Spinal cord (tissue), 10 donors: Measurements from ENCODE around the gene PSD2. TPM values are rescaled to one million over a fixed set of nuclear protein-coding genes. Genes with fewer than 3 reads are reported as not detected.

Source experiments
- DNase-seq, 6 donors: peaks; one replicate each; pipeline versions ENCODE4 v3.0.0 to v3.0.0-alpha.2; 2013 to 2015; ENCODE audit warnings: low spot score in 6 of 6, low read depth in 4 of 6
- H3K27ac ChIP-seq: one replicate; pipeline ENCODE4 v1.5.1; 2013; ENCODE audit warnings: low read depth, low read length, control low read depth
- H3K27me3 ChIP-seq: one replicate; pipeline ENCODE4 v1.6.1; 2013; ENCODE audit warnings: low read length; ENCODE audit not compliant: control insufficient read depth, insufficient read depth
- H3K36me3 ChIP-seq: one replicate; pipeline ENCODE4 v1.6.1; 2013; ENCODE audit warnings: low read length; ENCODE audit not compliant: control insufficient read depth, insufficient read depth
- H3K4me1 ChIP-seq: one replicate; pipeline ENCODE4 v1.6.1; 2013; ENCODE audit warnings: low read length; ENCODE audit not compliant: control insufficient read depth, insufficient read depth
- H3K4me3 ChIP-seq: one replicate; pipeline ENCODE4 v1.5.1; 2013; ENCODE audit warnings: low read depth, low read length, control low read depth
- H3K9me3 ChIP-seq: one replicate; pipeline ENCODE4 v1.6.1; 2013; ENCODE audit warnings: low read length; ENCODE audit not compliant: control insufficient read depth, insufficient read depth
- WGBS: methylation state at CpG from one replicate; pipeline ENCODE4 v1.1.5; 2013; ENCODE audit warnings: missing lambda C conversion rate; ENCODE audit not compliant: insufficient coverage; 5-methylcytosine and 5-hydroxymethylcytosine counted together
- polyA plus RNA-seq, 2 donors: library from polyadenylated mRNA; unstranded; fragments of 120-200 nt; gene quantifications; one replicate each; pipeline ENCODE4 v1.2.1, GENCODE V29; 2013; ENCODE audit not compliant: insufficient read length in 2 of 2
- total RNA-seq, 2 donors: library from RNA; depleted of rRNA in 1 of 2; stranded (reverse); fragments of 120-200 nt in 1 of 2; fragments of >200 nt in 1 of 2; gene quantifications; one replicate each; pipeline versions ENCODE4 v1.2.3 to v1.2.4, GENCODE V29; 2013 to 2014
- donor health status: healthy.

PSD2 gene
- total and polyA plus RNA-seq, 4 donors = 7.5 to 40.8 (median 28.2) TPM

DNA sequence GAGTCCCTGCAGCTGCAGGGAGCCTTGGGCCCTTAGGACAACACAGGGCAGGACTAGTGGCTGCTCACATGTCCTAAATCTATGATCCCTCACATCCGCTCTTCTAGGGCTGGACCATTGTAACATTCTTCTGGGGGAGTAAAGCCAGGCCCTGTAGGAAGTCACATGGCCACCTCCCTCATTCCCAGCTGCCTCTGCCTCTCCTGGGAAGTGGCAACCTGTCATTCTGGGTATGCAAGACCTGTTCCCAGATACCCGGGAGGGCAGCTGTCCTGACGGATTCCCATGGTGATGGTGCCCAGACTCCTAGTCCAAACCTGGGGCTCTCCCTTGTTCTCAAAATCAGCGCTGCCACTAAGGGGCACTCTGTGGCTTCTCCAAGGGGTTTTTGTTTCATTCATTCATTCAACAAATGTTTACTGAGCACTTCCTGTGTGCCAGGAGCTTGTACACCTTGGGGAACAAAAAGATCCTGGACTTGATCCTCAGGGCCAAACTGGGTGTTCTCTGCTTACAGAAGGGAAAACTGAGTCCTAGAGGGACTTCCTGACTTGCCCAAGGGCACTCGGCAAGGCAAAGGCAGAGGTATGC lies 85.6 kb downstream of the PSD2 start:
- 88% methylated on average over 5 of the region's 5 CpGs for WGBS
- Histone ChIP-seq H3K9me3 (no peaks in the 10 kb centered on the region), H3K4me3 (no peak overlapping the region), H3K27me3 (no peaks in the 10 kb centered on the region), H3K27ac (no peak overlapping the region), H3K36me3 (peaks cover 66% of the 10 kb centered on the region), H3K4me1 (peaks cover 14% of the 10 kb centered on the region)
- DNase-seq = no peak

DNA sequence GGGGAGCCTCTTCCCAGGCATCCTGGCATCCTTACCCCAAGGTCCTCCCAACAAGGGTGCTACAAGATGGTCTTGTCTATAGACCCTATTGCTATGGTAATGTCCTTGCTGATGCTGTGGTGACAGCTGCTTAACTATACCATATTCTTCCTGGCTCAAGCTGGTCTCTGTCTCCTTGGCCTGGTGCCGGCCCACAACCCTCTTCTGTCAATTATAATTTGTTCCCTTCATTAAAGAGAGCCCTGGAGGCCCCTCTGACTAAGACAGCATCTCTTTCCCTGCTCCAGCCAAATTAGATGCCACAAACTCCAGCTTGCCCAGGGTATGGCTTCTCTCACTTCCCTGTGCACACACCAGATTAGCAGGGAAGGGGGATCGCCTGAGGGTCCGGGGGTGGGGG lies 86.7 kb downstream of the PSD2 start:
- peak in 2 of 6 donors; percentile 35 to 68 for DNase-seq
- no peak overlapping the region for H3K27ac ChIP-seq
- WGBS = 22% methylated on average over 1 of the region's 3 CpGs

DNA sequence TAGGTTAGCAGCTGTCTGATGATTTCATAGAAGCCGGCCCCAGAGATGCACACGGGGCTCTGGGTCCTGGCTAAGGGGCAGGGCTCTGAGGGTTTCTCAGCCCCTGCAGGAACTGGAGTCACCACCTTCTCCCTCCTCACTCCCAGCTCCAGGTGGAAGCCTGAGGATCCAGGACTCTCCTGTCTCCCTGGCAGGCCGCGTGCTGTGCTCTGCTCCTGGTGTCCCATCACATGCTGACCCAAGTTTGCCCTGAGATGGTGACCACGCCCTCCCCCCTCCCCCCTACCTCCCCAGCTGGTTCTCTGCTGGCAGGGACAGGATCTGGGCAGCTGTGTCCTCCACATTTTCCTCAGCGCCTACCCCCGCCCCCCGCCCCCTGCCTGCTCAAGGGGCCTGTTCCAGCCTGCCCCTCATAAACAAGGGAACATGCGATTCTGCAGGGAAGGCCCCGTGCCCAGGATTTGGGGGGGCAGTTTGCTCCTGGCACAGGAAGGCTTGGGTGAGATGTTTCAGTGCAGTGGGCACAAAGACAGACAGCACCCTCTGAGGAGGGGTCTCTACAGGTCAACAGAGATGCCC lies 87.4 kb downstream of the PSD2 start:
- Histone ChIP-seq H3K4me3 (no peak overlapping the region), H3K4me1 (peaks cover 14% of the 10 kb centered on the region), H3K9me3 (no peaks in the 10 kb centered on the region), H3K36me3 (peaks cover 62% of the 10 kb centered on the region), H3K27ac (no peak overlapping the region), H3K27me3 (no peaks in the 10 kb centered on the region)
- DNase-seq = peak in 1 of 6 donors; percentile 11
- WGBS = 40% methylated on average over 7 of the region's 10 CpGs

More for the DNA sequence above, 86.7 kb downstream of the PSD2 start:
- no peak overlapping the region for H3K4me3 ChIP-seq
- H3K9me3 ChIP-seq = no peaks in the 10 kb centered on the region
- peaks cover 14% of the 10 kb centered on the region for H3K4me1 ChIP-seq
- H3K27me3 ChIP-seq = no peaks in the 10 kb centered on the region
- peaks cover 67% of the 10 kb centered on the region for H3K36me3 ChIP-seq

DNA sequence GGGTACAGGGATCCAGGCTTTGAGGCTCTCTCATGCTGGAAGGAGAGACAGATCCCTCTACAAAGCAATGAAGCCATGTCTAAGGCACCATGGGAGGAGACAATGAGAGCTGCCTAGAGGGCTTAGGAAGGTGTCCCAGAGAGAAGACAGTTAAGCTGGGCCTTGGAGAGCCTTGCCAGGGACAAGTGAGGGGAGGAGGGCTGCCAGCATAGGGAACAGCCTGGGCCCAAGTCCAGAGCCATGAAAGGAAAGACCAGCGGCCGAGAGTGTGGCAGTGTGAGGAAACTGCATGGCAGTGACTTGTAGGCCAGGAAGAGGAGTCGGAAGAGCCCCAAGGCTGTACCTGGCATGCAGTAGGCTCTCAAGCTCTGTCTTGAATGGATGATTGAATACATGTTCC lies 88.5 kb downstream of the PSD2 start:
- 29% methylated on average over 3 of the region's 3 CpGs for WGBS
- Histone ChIP-seq H3K4me1 (peaks cover 14% of the 10 kb centered on the region), H3K4me3 (no peak overlapping the region), H3K27ac (no peak overlapping the region), H3K27me3 (no peaks in the 10 kb centered on the region), H3K9me3 (no peaks in the 10 kb centered on the region), H3K36me3 (peaks cover 55% of the 10 kb centered on the region)
- peak in 1 of 6 donors; percentile 52 for DNase-seq

DNA sequence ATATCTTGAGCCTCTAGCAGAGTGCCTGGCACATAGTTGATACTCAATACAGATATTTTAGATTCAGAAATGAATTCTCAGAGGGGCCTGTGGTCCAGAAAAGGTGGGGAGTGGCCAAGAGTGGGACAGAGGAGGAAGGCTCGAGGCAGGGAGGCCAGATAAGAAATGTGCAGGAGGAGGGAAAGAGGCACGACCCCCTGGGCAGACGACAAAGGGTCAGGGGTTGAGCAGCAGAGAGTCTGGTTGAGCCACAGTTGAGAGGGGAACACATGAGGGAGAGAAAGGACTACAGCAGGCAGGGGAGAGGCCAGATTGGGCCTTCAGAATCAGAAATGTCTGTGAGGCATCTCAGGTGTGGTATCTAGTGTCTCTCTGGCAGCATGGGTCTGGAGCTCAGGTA lies 89.1 kb downstream of the PSD2 start:
- H3K4me1 ChIP-seq = peaks cover 14% of the 10 kb centered on the region
- no peaks in the 10 kb centered on the region for H3K9me3 ChIP-seq
- no peaks in the 10 kb centered on the region for H3K27me3 ChIP-seq
- H3K36me3 ChIP-seq = peaks cover 54% of the 10 kb centered on the region
- DNase-seq = no peak
- no peak overlapping the region for H3K27ac ChIP-seq
- WGBS = 74% methylated on average over 3 of the region's 3 CpGs
- no peak overlapping the region for H3K4me3 ChIP-seq

DNA sequence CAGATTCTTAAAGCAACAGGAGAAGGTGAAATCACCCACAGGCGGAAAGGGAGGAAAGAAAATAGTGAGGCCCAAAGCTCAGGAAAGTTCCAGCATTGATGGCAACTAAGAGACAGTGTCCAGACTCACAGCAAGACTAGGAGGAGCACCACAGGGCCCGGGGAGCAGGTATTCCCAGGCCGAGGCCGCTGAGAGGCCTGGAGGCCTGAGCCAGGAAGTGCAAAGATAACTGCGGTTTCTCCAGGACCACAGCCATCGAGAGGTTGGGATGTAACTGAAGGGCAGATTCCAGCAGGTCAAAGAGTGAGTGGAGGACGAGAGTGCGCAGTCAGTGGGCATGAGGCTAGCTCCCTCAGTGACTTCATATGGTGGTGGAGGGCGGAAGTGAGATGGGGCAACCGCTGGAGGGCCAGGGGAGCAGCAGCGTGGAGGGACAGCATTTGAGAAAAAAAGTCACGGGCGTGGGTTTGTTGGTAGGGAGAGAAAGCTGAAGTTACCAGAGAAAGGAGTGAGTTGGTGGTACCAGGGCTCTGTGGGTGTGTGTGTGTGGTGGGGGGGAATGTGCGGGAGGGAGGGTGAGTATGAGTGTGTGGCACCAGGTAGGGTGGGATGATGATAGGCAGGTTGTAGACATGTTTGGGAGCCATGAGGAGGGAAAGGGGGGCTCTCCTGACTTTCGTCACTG lies 89.7 kb downstream of the PSD2 start:
- WGBS = 96% methylated on average over 15 of the region's 15 CpGs
- Histone ChIP-seq H3K27ac (no peak overlapping the region), H3K4me1 (peaks cover 14% of the 10 kb centered on the region), H3K36me3 (peaks cover 50% of the 10 kb centered on the region), H3K9me3 (no peaks in the 10 kb centered on the region), H3K4me3 (no peak overlapping the region), H3K27me3 (no peaks in the 10 kb centered on the region)
- no peak for DNase-seq

DNA sequence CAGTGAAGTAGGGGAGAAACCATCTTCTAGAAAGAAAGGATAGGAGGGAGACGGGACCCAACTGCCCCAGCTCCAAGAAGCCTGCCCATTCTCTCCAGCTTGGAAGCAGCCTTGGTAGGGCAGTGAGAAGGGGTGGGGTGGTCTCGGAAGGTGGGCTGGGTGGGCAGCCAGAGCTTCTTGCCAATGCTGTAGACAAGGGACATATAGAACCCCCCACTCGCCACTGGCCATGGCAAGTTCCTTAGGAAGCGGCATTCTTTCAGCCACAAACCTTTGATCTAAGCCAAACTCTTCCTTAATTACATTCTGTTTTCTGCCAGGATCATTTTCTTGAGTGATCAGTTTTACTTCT lies 90.2 kb downstream of the PSD2 start:
- 76% methylated on average over 2 of the region's 4 CpGs for WGBS
- no peak for DNase-seq
- no peaks in the 10 kb centered on the region for H3K27me3 ChIP-seq
- H3K9me3 ChIP-seq = no peaks in the 10 kb centered on the region
- H3K4me1 ChIP-seq = peaks cover 14% of the 10 kb centered on the region
- H3K4me3 ChIP-seq = no peak overlapping the region
- H3K27ac ChIP-seq = no peak overlapping the region
- peaks cover 45% of the 10 kb centered on the region for H3K36me3 ChIP-seq

DNA sequence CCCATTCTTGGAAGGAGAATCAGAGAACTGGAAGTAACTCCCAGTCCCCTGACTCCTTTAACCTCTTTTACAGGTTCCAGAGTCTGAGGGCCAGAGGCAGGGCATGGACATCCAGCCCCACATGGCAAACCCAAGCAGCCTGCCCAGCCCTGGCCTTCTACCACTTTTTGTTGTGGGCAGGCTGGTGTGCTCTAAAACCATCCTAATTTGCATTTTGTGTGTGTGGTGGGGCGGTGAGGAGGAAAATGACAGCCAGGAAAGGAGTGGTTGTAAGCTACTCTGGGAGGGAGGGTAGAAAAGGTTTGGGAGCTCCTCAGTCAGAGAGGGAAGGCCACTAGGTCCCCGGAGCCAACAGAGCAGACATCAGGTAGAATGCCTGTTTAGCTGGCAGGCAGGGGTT lies 90.6 kb downstream of the PSD2 start:
- Histone ChIP-seq H3K4me3 (no peak overlapping the region), H3K27me3 (no peaks in the 10 kb centered on the region), H3K27ac (no peak overlapping the region), H3K36me3 (peaks cover 42% of the 10 kb centered on the region), H3K9me3 (no peaks in the 10 kb centered on the region), H3K4me1 (peaks cover 14% of the 10 kb centered on the region)
- 71% methylated on average over 2 of the region's 2 CpGs for WGBS
- no peak for DNase-seq

DNA sequence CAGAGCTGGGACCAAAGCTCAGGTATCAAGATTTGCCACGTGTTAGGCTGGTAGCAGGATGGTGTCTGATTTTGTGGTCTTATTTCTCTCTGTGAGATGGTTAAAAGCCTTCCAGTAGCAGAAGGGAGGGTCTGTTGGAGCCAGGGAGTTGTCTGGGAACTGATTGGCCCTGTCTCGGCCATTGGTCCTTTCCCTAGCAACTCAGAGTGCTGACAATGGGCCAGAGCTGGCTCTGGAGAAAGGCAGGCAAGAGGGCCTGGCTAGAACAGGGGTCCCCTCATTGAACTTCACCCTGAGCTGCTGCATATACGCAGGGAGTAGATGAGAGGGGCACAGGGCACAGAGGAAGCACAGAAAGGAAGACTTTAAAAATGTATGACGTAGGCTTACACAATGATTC lies 92.8 kb downstream of the PSD2 start:
- H3K27me3 ChIP-seq = no peaks in the 10 kb centered on the region
- H3K36me3 ChIP-seq = peaks cover 35% of the 10 kb centered on the region
- peaks cover 3% of the 10 kb centered on the region for H3K4me1 ChIP-seq
- H3K27ac ChIP-seq = no peak overlapping the region
- H3K9me3 ChIP-seq = no peaks in the 10 kb centered on the region
- H3K4me3 ChIP-seq = no peak overlapping the region
- DNase-seq = peak in 2 of 6 donors; percentile 23 to 64
- 33% methylated on average over 1 of the region's 4 CpGs for WGBS

DNA sequence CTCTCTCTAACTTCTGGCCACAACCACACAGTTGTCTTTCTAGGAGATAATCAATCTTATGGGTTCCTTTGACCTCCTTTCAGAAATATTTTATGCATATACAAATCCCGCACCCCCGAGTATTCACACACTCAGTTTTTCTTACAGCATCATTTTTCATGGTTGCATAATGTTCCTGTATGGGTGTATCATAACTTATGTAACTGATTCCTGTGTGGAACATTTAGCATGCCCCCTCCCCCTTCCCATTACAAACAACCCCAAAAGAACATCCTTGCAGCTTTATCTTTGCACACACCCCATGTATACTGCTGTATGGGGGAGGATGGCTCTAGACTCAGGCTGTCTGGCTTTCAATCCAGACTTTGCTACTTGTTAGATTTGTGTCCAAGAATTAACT lies 93.8 kb downstream of the PSD2 start:
- peaks cover 4% of the 10 kb centered on the region for H3K4me1 ChIP-seq
- no CpG with 5 or more reads among the region's 2 CpGs for WGBS
- H3K9me3 ChIP-seq = no peaks in the 10 kb centered on the region
- no peaks in the 10 kb centered on the region for H3K27me3 ChIP-seq
- peaks cover 30% of the 10 kb centered on the region for H3K36me3 ChIP-seq
- H3K4me3 ChIP-seq = no peak overlapping the region
- no peak overlapping the region for H3K27ac ChIP-seq
- DNase-seq = no peak
